ENCODE measurements around the gene MRPL52.
"Not testable (repeated sequence)": the region's sequence is repeated elsewhere in the genome, so short reads cannot be mapped to it uniquely, and the experiment has no call there.

The MRPL52 gene

GRCh38 chr14:22811722-22812121 lies 18.0 kb upstream of the MRPL52 start:
- no peak for DNase-seq

GRCh38 chr14:22812744-22813143 lies 16.9 kb upstream of the MRPL52 start:
- no peak for DNase-seq

- no peak for DNase-seq
These were observed 16.5 kb upstream of the MRPL52 start for GRCh38 chr14:22813145-22813544.

GRCh38 chr14:22814373-22814772 lies 15.3 kb upstream of the MRPL52 start:
- no peak for DNase-seq

- DNase-seq: no peak
These were observed 14.6 kb upstream of the MRPL52 start, which contains the start of gene SLC7A7 for GRCh38 chr14:22814941-22815713. Gene SLC7A7 (minus strand): TSS chr14:22815435. CDS start chr14:22813398, 2,037 bp downstream.

GRCh38 chr14:22819151-22819988 lies 10.3 kb upstream of the MRPL52 start:
- no peak for DNase-seq

GRCh38 chr14:22820731-22821130 lies 9.0 kb upstream of the MRPL52 start:
- DNase-seq: no peak

- DNase-seq: no peak
These were observed 8.3 kb upstream of the MRPL52 start for GRCh38 chr14:22821193-22822015.

GRCh38 chr14:22822016-22822570 lies 7.6 kb upstream of the MRPL52 start:
- DNase-seq: no peak

- DNase-seq: peak; percentile 70
These were observed 7.1 kb upstream of the MRPL52 start for GRCh38 chr14:22822571-22823098.

- DNase-seq: no peak
These were observed 4.9 kb upstream of the MRPL52 start for GRCh38 chr14:22824711-22825359.

- DNase-seq: not testable (repeated sequence)
These were observed 519 bp upstream of the MRPL52 start for GRCh38 chr14:22829076-22829660.

- no peak for DNase-seq
These were observed 840 bp downstream of the MRPL52 start for GRCh38 chr14:22830443-22831010.

GRCh38 chr14:22835505-22835904 lies 5.8 kb downstream of the MRPL52 start:
- no peak for DNase-seq

- DNase-seq: no peak
These were observed 6.8 kb downstream of the MRPL52 start, which contains the start of gene MMP14 for GRCh38 chr14:22836301-22837113. Gene MMP14 (plus strand): TSS chr14:22836585. CDS start chr14:22836818, 233 bp downstream.

- no peak for DNase-seq
These were observed 7.5 kb downstream of the MRPL52 start for GRCh38 chr14:22837114-22837749.

GRCh38 chr14:22837750-22838538 lies 8.3 kb downstream of the MRPL52 start:
- no peak for DNase-seq

GRCh38 chr14:22838631-22839041 lies 8.9 kb downstream of the MRPL52 start:
- no peak for DNase-seq

All from CD4-positive, alpha-beta T cell treated with Interleukin-15 for 1 hour (primary cell).